KOPT-K1 (cell line): ENCODE data around the gene ALG12.

Experiments used
- H3K27ac ChIP-seq: fragments of 200-600 bp; sonication (generic); 2 replicates; pipeline ENCODE4 v1.5.1; 2016; ENCODE audit warnings: antibody characterized with exemption, mild to moderate bottlenecking, low read depth, low read length; ENCODE audit not compliant: poor library complexity, severe bottlenecking
- H3K36me3 ChIP-seq: fragments of 200-600 bp; sonication (generic); 2 replicates; pipeline ENCODE4 v1.5.1; 2017; ENCODE audit warnings: antibody characterized with exemption, mild to moderate bottlenecking, low read length, moderate library complexity; ENCODE audit not compliant: insufficient read depth
- H3K9me3 ChIP-seq: fragments of 200-600 bp; sonication (generic); 2 replicates; pipeline ENCODE4 v1.5.1; 2017; ENCODE audit warnings: antibody characterized with exemption, low read length, mild to moderate bottlenecking; ENCODE audit not compliant: insufficient read depth, poor library complexity, severe bottlenecking

Gene ALG12

GRCh38 chr22:49869086-49869830, 49.0 kb downstream of the ALG12 start:
- Histone ChIP-seq H3K27ac (peak overlapping the region; percentile 91), H3K36me3 (peaks cover 9% of the 10 kb centered on the region; the same call in 1 of the 2 replicates)

GRCh38 chr22:49867303-49868265, 50.7 kb downstream of the ALG12 start:
- Histone ChIP-seq H3K9me3 (peaks cover 17% of the 10 kb centered on the region), H3K36me3 (no peaks in the 10 kb centered on the region), H3K27ac (peak overlapping the region; percentile 91)

More at GRCh38 chr22:49869086-49869830, 49.0 kb downstream of the ALG12 start:
- H3K9me3 ChIP-seq: peaks cover 17% of the 10 kb centered on the region

GRCh38 chr22:49866646-49867045, 51.6 kb downstream of the ALG12 start:
- Histone ChIP-seq H3K9me3 (peaks cover 17% of the 10 kb centered on the region), H3K27ac (peak overlapping the region; percentile 91), H3K36me3 (no peaks in the 10 kb centered on the region)

GRCh38 chr22:49866134-49866533, 52.1 kb downstream of the ALG12 start:
- Histone ChIP-seq H3K9me3 (peaks cover 17% of the 10 kb centered on the region), H3K27ac (peak overlapping the region; percentile 91), H3K36me3 (no peaks in the 10 kb centered on the region)

GRCh38 chr22:49865156-49865555, 53.1 kb downstream of the ALG12 start:
- no peaks in the 10 kb centered on the region for H3K36me3 ChIP-seq
- peaks cover 17% of the 10 kb centered on the region for H3K9me3 ChIP-seq
- H3K27ac ChIP-seq: peak overlapping the region; percentile 91

- Histone ChIP-seq H3K36me3 (peaks cover 4% of the 10 kb centered on the region; the same call in 1 of the 2 replicates), H3K9me3 (peaks cover 7% of the 10 kb centered on the region), H3K27ac (peak overlapping the region; percentile 59)
These were observed 54.3 kb downstream of the ALG12 start for GRCh38 chr22:49863931-49864330.

- Histone ChIP-seq H3K9me3 (peaks cover 7% of the 10 kb centered on the region), H3K27ac (peak overlapping the region; percentile 59), H3K36me3 (peaks cover 10% of the 10 kb centered on the region; the same call in 1 of the 2 replicates)
These were observed 55.8 kb downstream of the ALG12 start for GRCh38 chr22:49862496-49862776.

GRCh38 chr22:49861642-49862495, 56.4 kb downstream of the ALG12 start:
- Histone ChIP-seq H3K36me3 (peaks cover 16% of the 10 kb centered on the region; the same call in 1 of the 2 replicates), H3K9me3 (peaks cover 7% of the 10 kb centered on the region), H3K27ac (peak overlapping the region; percentile 59)

GRCh38 chr22:49858827-49859226, 59.4 kb downstream of the ALG12 start:
- H3K9me3 ChIP-seq: no peaks in the 10 kb centered on the region
- H3K36me3 ChIP-seq: peaks cover 18% of the 10 kb centered on the region; the same call in 1 of the 2 replicates
- H3K27ac ChIP-seq: peak overlapping the region; percentile 30

- Histone ChIP-seq H3K9me3 (no peaks in the 10 kb centered on the region), H3K27ac (peak overlapping the region; percentile 14), H3K36me3 (peaks cover 18% of the 10 kb centered on the region; the same call in 1 of the 2 replicates)
These were observed 61.2 kb downstream of the ALG12 start for GRCh38 chr22:49856766-49857618.

GRCh38 chr22:49856343-49856742, 61.9 kb downstream of the ALG12 start:
- Histone ChIP-seq H3K27ac (peak overlapping the region; percentile 83), H3K9me3 (no peaks in the 10 kb centered on the region), H3K36me3 (peaks cover 18% of the 10 kb centered on the region; the same call in 1 of the 2 replicates)

GRCh38 chr22:49855251-49855911, 62.9 kb downstream of the ALG12 start:
- Histone ChIP-seq H3K9me3 (no peaks in the 10 kb centered on the region), H3K36me3 (peaks cover 18% of the 10 kb centered on the region; the same call in 1 of the 2 replicates), H3K27ac (peak overlapping the region; percentile 83)

- peak overlapping the region; percentile 83 for H3K27ac ChIP-seq
- peaks cover 17% of the 10 kb centered on the region; the same call in 1 of the 2 replicates for H3K36me3 ChIP-seq
- no peaks in the 10 kb centered on the region for H3K9me3 ChIP-seq
These were observed 64.0 kb downstream of the ALG12 start for GRCh38 chr22:49853981-49854831.
